ENCODE data around the gene OGFRL1. TPM values are rescaled to one million over a fixed set of nuclear protein-coding genes. Genes with fewer than 3 reads are reported as not detected.

The OGFRL1 gene
- polyA plus RNA-seq (2013): 8.9 TPM in 2 replicates

- Histone ChIP-seq H2BK12ac (ENCODE audit: low read length) (peak within 1 kb of the TSS; percentile 97), H3K79me2 (ENCODE audit: control insufficient read depth, insufficient read depth, low read length, poor library complexity) (peaks cover 8% of the 10 kb centered on the region), H3K9me3 (ENCODE audit: insufficient read depth, low read depth, low read length) (no peaks in the 10 kb centered on the region), H4K12ac (ENCODE audit: low read depth, low read length) (peak within 1 kb of the TSS; percentile 94), H4K8ac (ENCODE audit: low read depth, low read length) (peak within 1 kb of the TSS; percentile 97), H3K4me3 (ENCODE audit: low read depth, low read length) (peak within 1 kb of the TSS; percentile 89), H3K27ac (ENCODE audit: low read depth, low read length) (peak within 1 kb of the TSS; percentile 55), H4K91ac (ENCODE audit: low read depth, low read length) (peak within 1 kb of the TSS; percentile 96), H2BK5ac (ENCODE audit: low read depth, low read length, poor library complexity) (peak within 1 kb of the TSS; percentile 87), H3K79me1 (ENCODE audit: low read length) (peaks cover 9% of the 10 kb centered on the region), H3K4ac (ENCODE audit: low read depth, low read length) (peak within 1 kb of the TSS; percentile 92), H3K36me3 (ENCODE audit: control insufficient read depth in 1 of 2, insufficient read depth in 2 of 2, low read length in 2 of 2) (no peaks in the 10 kb centered on the region), H2AFZ (ENCODE audit: insufficient read depth, low read length, poor library complexity) (peak within 1 kb of the TSS; percentile 97), H3K18ac (ENCODE audit: low read length) (peak within 1 kb of the TSS; percentile 98), H3K4me2 (ENCODE audit: low read length) (peak within 1 kb of the TSS; percentile 77), H2BK120ac (ENCODE audit: insufficient read depth, low read length, poor library complexity) (peak within 1 kb of the TSS; percentile 95), H3K23ac (ENCODE audit: low read length) (no peak within 1 kb of the TSS), H3K27me3 (ENCODE audit: insufficient read depth, low read length) (no peaks in the 10 kb centered on the region), H3K14ac (ENCODE audit: low read length) (peak within 1 kb of the TSS; percentile 98), H3K4me1 (ENCODE audit: control insufficient read depth in 1 of 2, insufficient read depth in 2 of 2, low read length in 2 of 2) (peaks cover 0 to 4% of the 10 kb centered on the region in 2 experiments), H3K9ac (ENCODE audit: low read length) (peak within 1 kb of the TSS; percentile 78), H2AK5ac (ENCODE audit: low read length) (peak within 1 kb of the TSS; percentile 79)
- no CpG with 5 or more reads among the region's 79 CpGs for WGBS (ENCODE audit: extremely low coverage, insufficient coverage, insufficient read length)
- peak; percentile 63 to 78 for DNase-seq
Measured at GRCh38 chr6:71288228-71289038, at the start of gene OGFRL1. TSS of gene OGFRL1 (plus strand) at chr6:71288811. CDS start at chr6:71288937, 126 bp downstream.

DNA sequence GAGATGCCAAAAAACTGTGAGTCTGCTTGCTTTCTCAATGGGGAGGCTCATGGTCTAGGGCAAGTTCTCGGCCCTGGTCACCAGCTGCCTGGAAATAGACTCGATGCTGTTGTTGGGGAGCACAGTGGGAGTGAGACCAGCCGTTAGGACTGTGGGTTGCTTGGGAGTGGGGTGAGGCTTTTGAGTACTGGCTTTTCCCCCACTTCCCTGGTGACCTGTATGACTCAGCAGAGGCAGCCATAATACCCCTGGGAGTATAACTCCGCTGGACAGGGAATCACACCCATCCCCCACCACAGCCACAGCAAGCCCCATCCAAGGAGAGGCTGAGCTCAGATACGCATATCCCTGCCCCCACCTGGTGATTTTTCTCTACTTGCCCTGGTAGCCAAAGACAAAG lies 48.9 kb upstream of the OGFRL1 start:
- no peak overlapping the region for H3K23ac ChIP-seq (ENCODE audit: low read length)
- H3K4me1 ChIP-seq (ENCODE audit: control insufficient read depth in 1 of 2, insufficient read depth in 2 of 2, low read length in 2 of 2): peaks cover 4 to 5% of the 10 kb centered on the region in 2 experiments
- H3K27me3 ChIP-seq (ENCODE audit: insufficient read depth, low read length): no peaks in the 10 kb centered on the region
- H2AK5ac ChIP-seq (ENCODE audit: low read length): no peak overlapping the region
- no peak overlapping the region for H3K9ac ChIP-seq (ENCODE audit: low read length)
- H3K18ac ChIP-seq (ENCODE audit: low read length): no peak overlapping the region
- H3K27ac ChIP-seq (ENCODE audit: low read depth, low read length): no peak overlapping the region
- no peak overlapping the region for H4K12ac ChIP-seq (ENCODE audit: low read depth, low read length)
- H2BK5ac ChIP-seq (ENCODE audit: low read depth, low read length, poor library complexity): no peak overlapping the region
- H3K14ac ChIP-seq (ENCODE audit: low read length): no peak overlapping the region
- no peak overlapping the region for H2AFZ ChIP-seq (ENCODE audit: insufficient read depth, low read length, poor library complexity)
- no peak overlapping the region for H3K4me3 ChIP-seq (ENCODE audit: low read depth, low read length)
- no peak overlapping the region for H2BK120ac ChIP-seq (ENCODE audit: insufficient read depth, low read length, poor library complexity)
- H3K4me2 ChIP-seq (ENCODE audit: low read length): no peak overlapping the region
- no peak overlapping the region for H3K4ac ChIP-seq (ENCODE audit: low read depth, low read length)
- peaks cover 3% of the 10 kb centered on the region for H3K79me1 ChIP-seq (ENCODE audit: low read length)
- H4K91ac ChIP-seq (ENCODE audit: low read depth, low read length): no peak overlapping the region
- no peaks in the 10 kb centered on the region for H3K79me2 ChIP-seq (ENCODE audit: control insufficient read depth, insufficient read depth, low read length, poor library complexity)
- WGBS (ENCODE audit: extremely low coverage, insufficient coverage, insufficient read length): no CpG with 5 or more reads among the region's 5 CpGs
- H3K36me3 ChIP-seq (ENCODE audit: control insufficient read depth in 1 of 2, insufficient read depth in 2 of 2, low read length in 2 of 2): no peaks in the 10 kb centered on the region
- DNase-seq: no peak
- no peak overlapping the region for H2BK12ac ChIP-seq (ENCODE audit: low read length)
- H3K9me3 ChIP-seq (ENCODE audit: insufficient read depth, low read depth, low read length): no peaks in the 10 kb centered on the region
- no peak overlapping the region for H4K8ac ChIP-seq (ENCODE audit: low read depth, low read length)

DNA sequence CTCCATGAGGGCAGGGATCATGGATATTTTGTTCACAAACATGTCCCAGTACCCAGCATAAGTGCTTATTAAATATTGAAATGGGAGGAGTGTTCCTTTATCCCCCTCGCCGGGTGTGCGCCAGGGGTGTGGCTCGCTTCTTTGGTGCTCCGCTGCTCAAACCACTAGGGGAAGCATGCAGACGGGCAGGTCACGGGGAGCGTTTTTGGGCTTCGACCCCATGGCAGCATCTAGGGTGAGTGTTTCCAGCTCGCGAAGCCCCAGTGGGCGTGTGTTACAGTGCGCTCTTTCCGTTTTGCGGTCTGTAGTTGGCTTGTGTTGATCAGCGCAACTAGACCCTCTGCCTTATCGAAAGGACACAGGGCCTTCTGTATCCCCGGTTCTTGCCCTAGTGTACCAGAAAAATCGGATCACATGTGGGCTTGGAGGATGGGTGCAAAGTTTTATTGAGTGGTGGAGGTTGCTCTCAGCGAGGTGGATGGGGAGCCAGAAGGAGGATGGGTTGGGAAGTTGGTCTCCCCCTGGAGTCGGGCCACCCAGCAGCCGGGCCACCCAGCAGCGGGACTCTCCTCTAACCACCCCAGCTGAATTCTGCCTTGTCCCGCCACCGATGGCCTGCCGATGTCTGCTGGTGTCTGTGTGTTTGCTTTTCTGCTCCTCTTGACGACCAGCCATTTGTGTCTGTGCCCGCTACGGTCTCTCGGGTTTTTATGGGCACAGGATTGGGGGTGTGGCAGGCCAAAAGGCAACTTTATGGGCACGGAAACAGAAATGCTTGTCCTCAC lies 43.2 kb upstream of the OGFRL1 start:
- Histone ChIP-seq H3K18ac (ENCODE audit: low read length) (no peak overlapping the region), H4K91ac (ENCODE audit: low read depth, low read length) (peak overlapping the region; percentile 82), H3K4me1 (ENCODE audit: control insufficient read depth in 1 of 2, insufficient read depth in 2 of 2, low read length in 2 of 2) (peaks cover 0 to 5% of the 10 kb centered on the region in 2 experiments), H3K9me3 (ENCODE audit: insufficient read depth, low read depth, low read length) (peaks cover 3% of the 10 kb centered on the region), H2BK120ac (ENCODE audit: insufficient read depth, low read length, poor library complexity) (peak overlapping the region; percentile 72), H2BK12ac (ENCODE audit: low read length) (peak overlapping the region; percentile 55), H3K79me2 (ENCODE audit: control insufficient read depth, insufficient read depth, low read length, poor library complexity) (no peaks in the 10 kb centered on the region), H2BK5ac (ENCODE audit: low read depth, low read length, poor library complexity) (peak overlapping the region; percentile 52), H4K8ac (ENCODE audit: low read depth, low read length) (peak overlapping the region; percentile 23), H3K4me2 (ENCODE audit: low read length) (no peak overlapping the region), H3K14ac (ENCODE audit: low read length) (peak overlapping the region; percentile 79), H3K36me3 (ENCODE audit: control insufficient read depth in 1 of 2, insufficient read depth in 2 of 2, low read length in 2 of 2) (peaks cover 0 to 2% of the 10 kb centered on the region in 2 experiments), H3K79me1 (ENCODE audit: low read length) (peaks cover 5% of the 10 kb centered on the region), H4K12ac (ENCODE audit: low read depth, low read length) (no peak overlapping the region), H3K9ac (ENCODE audit: low read length) (peak overlapping the region; percentile 62), H3K27ac (ENCODE audit: low read depth, low read length) (no peak overlapping the region), H2AK5ac (ENCODE audit: low read length) (peak overlapping the region; percentile 79), H3K4ac (ENCODE audit: low read depth, low read length) (no peak overlapping the region), H3K4me3 (ENCODE audit: low read depth, low read length) (no peak overlapping the region), H3K27me3 (ENCODE audit: insufficient read depth, low read length) (no peaks in the 10 kb centered on the region), H2AFZ (ENCODE audit: insufficient read depth, low read length, poor library complexity) (no peak overlapping the region), H3K23ac (ENCODE audit: low read length) (no peak overlapping the region)
- no CpG with 5 or more reads among the region's 31 CpGs for WGBS (ENCODE audit: extremely low coverage, insufficient coverage, insufficient read length)
- DNase-seq: no peak

DNA sequence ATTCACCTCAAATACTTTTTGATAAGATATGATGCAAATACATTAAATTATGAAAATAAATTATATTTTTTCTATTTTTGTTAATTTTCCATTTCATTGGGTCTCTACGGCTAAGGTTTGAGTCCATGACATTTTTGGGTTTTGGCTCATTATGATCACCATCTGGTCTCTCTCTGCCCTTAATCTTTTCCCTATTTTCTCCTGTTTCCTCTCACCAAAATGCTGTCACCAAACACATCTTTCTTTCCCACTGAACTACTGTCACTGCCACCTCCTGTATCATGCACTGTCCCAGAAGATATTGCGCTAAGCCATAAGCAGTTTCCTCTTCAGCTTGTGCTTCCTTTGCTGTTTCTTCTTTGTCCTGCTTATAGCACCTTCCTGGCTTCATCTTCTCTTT lies 42.0 kb upstream of the OGFRL1 start:
- peaks cover 3% of the 10 kb centered on the region for H3K9me3 ChIP-seq (ENCODE audit: insufficient read depth, low read depth, low read length)
- no peak overlapping the region for H3K4me2 ChIP-seq (ENCODE audit: low read length)
- no peak overlapping the region for H3K23ac ChIP-seq (ENCODE audit: low read length)
- no peak overlapping the region for H4K91ac ChIP-seq (ENCODE audit: low read depth, low read length)
- H3K4me1 ChIP-seq (ENCODE audit: control insufficient read depth in 1 of 2, insufficient read depth in 2 of 2, low read length in 2 of 2): peaks cover 0 to 5% of the 10 kb centered on the region in 2 experiments
- H3K18ac ChIP-seq (ENCODE audit: low read length): no peak overlapping the region
- no peak overlapping the region for H3K14ac ChIP-seq (ENCODE audit: low read length)
- WGBS (ENCODE audit: extremely low coverage, insufficient coverage, insufficient read length): no CpG with 5 or more reads among the region's 2 CpGs
- H3K9ac ChIP-seq (ENCODE audit: low read length): no peak overlapping the region
- no peak overlapping the region for H4K12ac ChIP-seq (ENCODE audit: low read depth, low read length)
- H3K79me1 ChIP-seq (ENCODE audit: low read length): peaks cover 7% of the 10 kb centered on the region
- no peak overlapping the region for H2AFZ ChIP-seq (ENCODE audit: insufficient read depth, low read length, poor library complexity)
- H3K79me2 ChIP-seq (ENCODE audit: control insufficient read depth, insufficient read depth, low read length, poor library complexity): no peaks in the 10 kb centered on the region
- H4K8ac ChIP-seq (ENCODE audit: low read depth, low read length): no peak overlapping the region
- no peak overlapping the region for H3K4me3 ChIP-seq (ENCODE audit: low read depth, low read length)
- no peak overlapping the region for H2BK5ac ChIP-seq (ENCODE audit: low read depth, low read length, poor library complexity)
- H3K4ac ChIP-seq (ENCODE audit: low read depth, low read length): no peak overlapping the region
- H2BK12ac ChIP-seq (ENCODE audit: low read length): peak overlapping the region; percentile 84
- no peak for DNase-seq
- H2BK120ac ChIP-seq (ENCODE audit: insufficient read depth, low read length, poor library complexity): peak overlapping the region; percentile 30
- no peak overlapping the region for H3K27ac ChIP-seq (ENCODE audit: low read depth, low read length)
- no peak overlapping the region for H2AK5ac ChIP-seq (ENCODE audit: low read length)
- H3K36me3 ChIP-seq (ENCODE audit: control insufficient read depth in 1 of 2, insufficient read depth in 2 of 2, low read length in 2 of 2): peaks cover 0 to 2% of the 10 kb centered on the region in 2 experiments
- H3K27me3 ChIP-seq (ENCODE audit: insufficient read depth, low read length): no peaks in the 10 kb centered on the region

Measured in trophoblast cell (in vitro differentiated cells and primary cell).